RWPE2 (cell line): ENCODE data around the gene RBM10.

Experiments used
- ATAC-seq: fragments of 200-7000 bp; cut with Tn5 transposase; 3 replicates; pipeline ENCODE4 v1.9.1; 2021; ENCODE audit warnings: low read depth
- DNase-seq: peaks from one replicate; pipeline ENCODE4 v3.0.0-alpha.2; 2020; ENCODE audit warnings: low spot score
- H3K27ac ChIP-seq: fragments of 450-650 bp; 2 replicates; pipeline ENCODE4 v1.5.1; 2017; ENCODE audit warnings: mild to moderate bottlenecking; ENCODE audit not compliant: poor library complexity, severe bottlenecking
- H3K27me3 ChIP-seq: fragments of 250-450 bp; sonication (Bioruptor Pico); 2 replicates; pipeline ENCODE4 v1.5.1; 2021; ENCODE audit warnings: mild to moderate bottlenecking, moderate library complexity; ENCODE audit not compliant: insufficient read depth, poor library complexity, severe bottlenecking
- H3K36me3 ChIP-seq: fragments of 250-450 bp; sonication (Bioruptor Pico); 2 replicates; pipeline ENCODE4 v1.5.1; 2020; ENCODE audit warnings: low read depth, mild to moderate bottlenecking, moderate library complexity
- H3K4me1 ChIP-seq: fragments of 250-450 bp; sonication (Bioruptor Pico); 2 replicates; pipeline ENCODE4 v1.5.1; 2021; ENCODE audit warnings: mild to moderate bottlenecking, moderate library complexity; ENCODE audit not compliant: insufficient read depth, poor library complexity, severe bottlenecking
- H3K4me3 ChIP-seq: fragments of 250-450 bp; sonication (Bioruptor Pico); 2 replicates; pipeline ENCODE4 v1.5.1; 2021; ENCODE audit warnings: mild to moderate bottlenecking, moderate library complexity; ENCODE audit not compliant: severe bottlenecking
- H3K9me3 ChIP-seq: fragments of 250-450 bp; sonication (Bioruptor Pico); 2 replicates; pipeline ENCODE4 v1.5.1; 2021; ENCODE audit warnings: mild to moderate bottlenecking, moderate library complexity; ENCODE audit not compliant: severe bottlenecking
- CTCF ChIP-seq: fragments of 450-650 bp; IDR thresholded peaks from one replicate; pipeline ENCODE4 v1.5.1; 2017; ENCODE audit warnings: mild to moderate bottlenecking, moderate library complexity; ENCODE audit not compliant: poor library complexity, severe bottlenecking

Gene RBM10

GRCh38 chrX:47230136-47230868 is 85.3 kb downstream of the RBM10 start:
- no peak for DNase-seq
- peaks cover 3% of the 10 kb centered on the region for H3K4me1 ChIP-seq
- no peak overlapping the region for H3K4me3 ChIP-seq
- H3K9me3 ChIP-seq = no peaks in the 10 kb centered on the region
- ATAC-seq = no peak
- H3K27me3 ChIP-seq = no peaks in the 10 kb centered on the region
- no peak overlapping the region for H3K27ac ChIP-seq
- no peak for TF ChIP-seq CTCF
- peaks cover 20% of the 10 kb centered on the region for H3K36me3 ChIP-seq

- H3K36me3 ChIP-seq = peaks cover 18% of the 10 kb centered on the region
- H3K27ac ChIP-seq = no peak overlapping the region
- ATAC-seq (no peak), DNase-seq (no peak)
- H3K4me3 ChIP-seq = no peak overlapping the region
- no peaks in the 10 kb centered on the region for H3K27me3 ChIP-seq
- peaks cover 3% of the 10 kb centered on the region for H3K4me1 ChIP-seq
- TF ChIP-seq CTCF = no peak
- H3K9me3 ChIP-seq = no peaks in the 10 kb centered on the region
Measured at GRCh38 chrX:47231167-47231566, 86.1 kb downstream of the RBM10 start.

GRCh38 chrX:47232197-47232802 is 87.3 kb downstream of the RBM10 start:
- peak overlapping the region; percentile 77 for H3K27ac ChIP-seq
- ATAC-seq (no peak), DNase-seq (no peak)
- peak overlapping the region; percentile 87 for H3K4me3 ChIP-seq
- TF ChIP-seq CTCF = no peak
- H3K36me3 ChIP-seq = peaks cover 15% of the 10 kb centered on the region
- no peaks in the 10 kb centered on the region for H3K9me3 ChIP-seq
- no peaks in the 10 kb centered on the region for H3K27me3 ChIP-seq
- H3K4me1 ChIP-seq = peaks cover 3% of the 10 kb centered on the region

GRCh38 chrX:47232803-47233332 is 87.8 kb downstream of the RBM10 start, which contains the start of gene USP11:
USP11 (plus strand) TSS chrX:47233009; CDS start chrX:47233044, 35 bp downstream.
- H3K4me3 ChIP-seq = peak within 1 kb of the TSS; percentile 87
- TF ChIP-seq CTCF = no peak
- H3K27me3 ChIP-seq = no peaks in the 10 kb centered on the region
- H3K27ac ChIP-seq = peak within 1 kb of the TSS; percentile 77
- peaks cover 12% of the 10 kb centered on the region for H3K36me3 ChIP-seq
- peaks cover 3% of the 10 kb centered on the region for H3K4me1 ChIP-seq
- ATAC-seq (peak; percentile 25; the same call in 2 of the 3 replicates), DNase-seq (no peak)
- H3K9me3 ChIP-seq = no peaks in the 10 kb centered on the region
